Left cardiac atrium (tissue), 4 donors: ENCODE data around the gene RBM8A. TPM values are rescaled to one million over a fixed set of nuclear protein-coding genes. Genes with fewer than 3 reads are reported as not detected.
"Not testable (repeated sequence)": the region's sequence is repeated elsewhere in the genome, so short reads cannot be mapped to it uniquely, and the experiment has no call there.

Experiments
- ATAC-seq, 2 donors: fragments of 200-7000 bp; cut with Tn5 transposase; one replicate each; pipeline ENCODE4 v1.9.1; 2020; ENCODE audit warnings: mild to moderate bottlenecking in 2 of 2, moderate library complexity in 2 of 2
- DNase-seq: peaks from one replicate; pipeline ENCODE4 v3.0.0-alpha.2; 2020
- intact Hi-C, 2 donors: fragments of 100-400 bp; cut with DNase I; formaldehyde crosslinking; loops; one replicate each; pipeline versions ENCODE4 v1.14.1 to v1.15.1; 2022 to 2023
- total RNA-seq, 2 donors: library from RNA; stranded (reverse); fragmentation: NEBNext Ultra II Directional; extraction: Animal tissue kit (Norgen Biotek cat#: 25700); gene quantifications; one replicate each; pipeline ENCODE4 v1.2.1, GENCODE V29; 2021
- donor health status: DM: no; HTN: yes; CAD: no.
- donor health status: DM: no; HTN: yes; CAD: no; lungs with severe emphysema.
- donor health status: DM: yes; HTN: yes; CAD: no.
- donor health status: Dilated cardiomyopathy.

The RBM8A gene
- total RNA-seq, 2 donors from 2014 or later, result 67.0 to 99.2 TPM

DNA sequence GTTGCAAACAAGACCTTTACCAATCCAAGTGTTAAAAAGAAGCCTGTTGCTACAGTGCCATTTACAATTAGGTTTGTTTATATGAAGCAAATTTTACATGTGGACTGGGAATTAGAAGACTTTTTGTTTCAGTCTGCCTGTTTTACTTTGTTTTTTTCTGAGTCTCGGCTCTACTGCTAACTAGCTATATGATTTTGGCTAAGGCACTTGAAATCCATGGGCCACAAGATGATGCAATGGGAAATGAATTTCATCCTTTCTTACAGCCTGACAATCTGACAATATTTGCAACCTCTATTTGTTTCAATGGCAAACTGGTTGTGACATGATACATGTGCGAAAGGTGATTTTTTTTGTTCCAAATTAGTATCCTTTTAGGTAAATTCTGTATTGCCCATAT is 5.0 kb downstream of the RBM8A start:
- no peak for ATAC-seq
- intact Hi-C loops, result no loop called here

DNA sequence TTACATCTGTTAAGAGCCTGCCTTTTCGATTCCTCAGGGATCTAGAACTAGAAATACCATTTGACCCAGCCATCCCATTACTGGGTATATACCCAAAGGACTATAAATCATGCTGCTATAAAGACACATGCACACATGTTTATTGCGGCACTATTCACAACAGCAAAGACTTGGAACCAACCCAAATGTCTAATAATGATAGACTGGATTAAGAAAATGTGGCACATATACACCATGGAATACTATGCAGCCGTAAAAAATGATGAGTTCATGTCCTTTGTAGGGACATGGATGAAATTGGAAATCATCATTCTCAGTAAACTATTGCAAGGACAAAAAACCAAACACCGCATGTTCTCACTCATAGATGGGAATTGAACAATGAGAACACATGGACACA is 7.0 kb downstream of the RBM8A start:
- ATAC-seq, intact Hi-C loops, DNase-seq: not testable (repeated sequence)

More for the DNA sequence above, 5.0 kb downstream of the RBM8A start:
- no peak for DNase-seq

DNA sequence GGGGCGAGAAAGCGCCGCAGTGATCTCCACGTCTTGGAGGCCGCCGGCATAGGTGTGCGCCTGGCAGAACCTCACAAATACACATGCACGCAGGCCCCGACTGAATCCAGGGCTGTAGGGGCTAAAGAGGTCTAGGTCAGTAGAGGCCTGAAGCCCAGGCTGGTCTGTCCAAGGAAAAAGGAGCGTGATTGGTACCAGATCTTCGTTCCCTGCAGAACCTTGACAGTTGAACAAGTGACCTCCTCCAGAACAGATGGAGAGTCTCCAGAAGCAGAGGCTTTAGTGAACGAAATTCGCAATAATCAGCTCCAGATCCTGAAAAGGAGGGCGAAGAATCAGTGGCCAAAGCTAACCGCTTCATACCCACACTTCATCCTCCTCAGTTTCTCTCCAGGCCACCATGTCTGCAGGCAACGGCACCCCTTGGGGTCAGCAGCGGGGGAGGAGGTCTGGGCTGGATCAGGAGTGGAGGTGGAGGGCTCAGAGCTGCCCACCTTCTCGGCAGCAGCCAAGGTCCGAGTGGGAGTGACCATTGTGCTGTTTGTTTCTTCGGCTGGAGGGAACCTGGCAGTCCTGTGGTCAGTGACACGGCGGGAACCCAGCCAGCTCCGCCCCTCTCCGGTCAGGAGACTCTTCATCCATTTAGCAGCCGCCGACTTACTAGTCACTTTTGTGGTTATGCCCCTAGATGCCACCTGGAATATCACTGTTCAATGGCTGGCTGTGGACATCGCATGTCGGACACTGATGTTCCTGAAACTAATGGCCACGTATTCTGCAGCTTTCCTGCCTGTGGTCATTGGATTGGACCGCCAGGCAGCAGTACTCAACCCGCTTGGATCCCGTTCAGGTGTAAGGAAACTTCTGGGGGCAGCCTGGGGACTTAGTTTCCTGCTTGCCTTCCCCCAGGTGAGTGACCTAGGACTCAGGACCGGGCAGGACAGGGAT is 8.0 kb downstream of the RBM8A start:
- DNase-seq, result peak; percentile 69
- peak; percentile 43 to 94 for ATAC-seq
- intact Hi-C loops, result no loop called here

- DNase-seq (peak; percentile 92), ATAC-seq (peak; percentile 95 to 97)
- intact Hi-C loops, result no loop called here
These were observed 8.9 kb downstream of the RBM8A start, which contains the start of gene PEX11B for GRCh38 chr1:145918144-145918991. Gene PEX11B, minus strand, starts transcription at chr1:145918717. Its CDS starts 29 bp downstream, at chr1:145918688.

GRCh38 chr1:145917595-145917994 is 9.7 kb downstream of the RBM8A start:
- ATAC-seq, result no peak
- DNase-seq, result no peak
- intact Hi-C loops, result no loop called here

- no peak for ATAC-seq
- intact Hi-C loops, result no loop called here
- DNase-seq, result no peak
These were observed 10.5 kb downstream of the RBM8A start for GRCh38 chr1:145916745-145917144.

DNA sequence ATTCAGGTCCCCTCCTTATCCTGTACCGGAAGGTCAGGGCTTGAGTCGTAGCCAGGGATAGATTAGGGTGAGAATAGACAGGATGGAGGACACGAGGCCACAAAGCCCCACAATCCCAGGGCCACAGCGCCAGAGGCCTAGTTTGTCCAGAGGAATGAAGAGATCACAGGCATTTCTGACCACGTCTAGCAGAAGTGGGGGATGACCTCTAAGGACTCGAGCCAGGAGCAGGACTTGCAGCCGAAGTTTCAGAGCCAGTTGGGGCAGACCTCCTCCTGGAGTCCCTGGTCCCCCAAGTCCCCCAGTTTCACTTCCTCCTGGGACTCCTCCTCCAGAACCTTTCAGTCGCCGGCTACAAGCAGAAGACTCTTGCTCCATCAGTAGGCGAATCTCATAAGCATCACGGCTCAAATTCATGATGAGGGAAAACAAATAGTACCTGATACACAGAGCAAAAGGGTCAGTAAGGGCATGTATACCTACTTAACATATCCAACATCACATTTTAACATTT is 15.1 kb downstream of the RBM8A start:
- no peak for ATAC-seq

DNA sequence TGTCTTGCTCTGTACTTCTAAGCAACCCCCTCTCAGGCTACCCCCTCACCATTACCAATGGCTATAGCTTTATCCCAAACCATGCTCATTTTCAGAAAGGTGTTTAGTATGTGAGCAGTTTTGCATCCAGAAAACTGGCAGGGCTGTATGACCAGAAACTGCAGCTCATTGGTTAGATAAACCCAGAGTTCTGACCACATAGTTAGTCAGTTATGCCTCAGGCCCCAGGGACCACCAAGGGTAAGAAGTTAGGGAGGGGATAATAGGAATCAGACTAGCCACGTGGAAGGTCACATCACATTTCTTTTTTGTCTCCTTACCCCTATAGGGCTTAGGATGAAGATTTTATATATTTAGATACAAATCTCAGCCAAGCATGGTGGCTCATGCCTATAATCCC is 18.6 kb downstream of the RBM8A start:
- ATAC-seq, result peak in 1 of 2 donors; percentile 18
- DNase-seq, result no peak
- intact Hi-C loops, result no loop called here

More for the DNA sequence above, 15.1 kb downstream of the RBM8A start:
- intact Hi-C loops, result no loop called here
- no peak for DNase-seq

DNA sequence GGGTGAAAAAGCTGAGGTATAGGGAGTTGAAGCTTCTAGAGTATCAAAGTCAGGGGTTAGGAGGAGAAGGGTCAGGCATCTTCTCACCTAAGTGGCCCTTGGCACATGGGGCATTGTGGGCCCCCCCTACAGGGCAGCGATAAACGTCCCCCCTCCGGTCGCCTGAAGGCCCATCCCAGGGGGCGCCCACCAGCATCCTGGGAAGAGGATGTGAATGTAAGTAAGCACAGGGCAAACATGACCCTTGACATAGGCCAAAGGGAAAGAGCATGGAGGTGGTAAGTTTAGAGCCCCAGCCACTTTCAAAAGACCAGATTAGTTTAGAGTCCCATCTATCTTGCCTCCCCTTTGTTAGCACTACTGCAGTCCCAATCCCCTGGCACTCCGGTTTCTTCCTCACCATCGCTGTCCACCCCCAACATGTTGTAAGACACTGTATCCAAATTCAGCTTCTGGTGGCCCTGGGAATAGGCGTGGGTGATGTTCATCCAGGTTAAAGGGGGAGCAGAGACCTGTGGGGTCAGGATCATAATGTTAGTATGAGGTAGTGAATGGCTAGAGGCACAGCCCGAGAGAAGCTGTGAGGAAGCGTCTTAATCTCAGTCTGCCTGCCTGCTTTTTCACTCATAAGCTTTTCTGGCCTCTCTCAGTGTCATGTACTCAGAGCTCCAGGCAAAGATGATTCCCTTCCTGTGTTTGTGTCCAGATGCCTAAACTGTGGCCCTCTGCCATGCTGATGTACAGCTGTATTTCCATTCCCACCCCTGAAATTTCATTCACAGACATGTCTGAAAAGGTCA is 20.1 kb downstream of the RBM8A start:
- ATAC-seq (peak in 1 of 2 donors; percentile 43), DNase-seq (no peak)
- intact Hi-C loops, result no loop called here

GRCh38 chr1:145901312-145902021 is 25.8 kb downstream of the RBM8A start:
- no peak for DNase-seq
- intact Hi-C loops, result no loop called here
- ATAC-seq, result no peak

GRCh38 chr1:145898756-145899155 is 28.5 kb downstream of the RBM8A start:
- no peak for ATAC-seq
- intact Hi-C loops, result no loop called here
- no peak for DNase-seq

DNA sequence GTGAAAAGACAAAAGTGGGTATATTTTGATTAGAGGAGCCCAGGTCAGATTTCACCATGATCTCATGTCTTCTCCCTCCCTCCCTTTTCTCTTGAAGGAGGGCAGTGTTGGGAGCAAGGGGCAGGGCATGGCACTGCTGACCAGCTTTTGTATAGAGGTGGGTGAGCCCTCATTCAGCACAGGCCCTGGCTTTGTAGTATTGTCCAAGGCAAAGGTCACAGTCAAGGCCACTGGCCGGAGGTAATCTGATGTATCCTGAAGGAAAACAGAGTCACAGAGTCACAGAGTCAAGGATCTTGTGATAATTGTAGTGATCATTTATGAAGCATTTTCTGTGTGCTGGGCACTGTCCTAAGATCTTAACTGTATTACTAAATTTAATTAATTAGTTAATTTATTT is 29.3 kb downstream of the RBM8A start:
- intact Hi-C loops, result no loop called here
- DNase-seq (no peak), ATAC-seq (no peak)

DNA sequence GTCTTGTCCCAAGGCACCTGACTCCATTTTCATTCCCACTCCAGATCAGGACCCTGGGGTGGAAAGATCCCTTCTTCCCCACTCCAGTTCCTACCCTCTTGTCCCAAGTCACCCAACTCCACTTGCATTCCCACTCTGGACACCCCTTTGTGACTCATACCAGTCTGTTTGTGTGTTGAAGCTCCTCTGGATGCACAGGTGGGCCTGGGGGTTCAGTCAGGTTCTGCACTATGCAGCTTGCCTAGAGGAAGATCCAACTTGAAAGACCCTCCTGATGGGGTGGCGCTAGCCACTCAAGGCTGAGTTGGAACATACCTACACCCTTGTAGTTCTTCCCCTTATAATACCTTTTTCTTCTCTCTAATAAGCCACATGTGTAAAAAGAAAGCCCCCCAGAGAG is 31.8 kb downstream of the RBM8A start:
- no peak for DNase-seq
- ATAC-seq, result no peak
- intact Hi-C loops, result no loop called here

DNA sequence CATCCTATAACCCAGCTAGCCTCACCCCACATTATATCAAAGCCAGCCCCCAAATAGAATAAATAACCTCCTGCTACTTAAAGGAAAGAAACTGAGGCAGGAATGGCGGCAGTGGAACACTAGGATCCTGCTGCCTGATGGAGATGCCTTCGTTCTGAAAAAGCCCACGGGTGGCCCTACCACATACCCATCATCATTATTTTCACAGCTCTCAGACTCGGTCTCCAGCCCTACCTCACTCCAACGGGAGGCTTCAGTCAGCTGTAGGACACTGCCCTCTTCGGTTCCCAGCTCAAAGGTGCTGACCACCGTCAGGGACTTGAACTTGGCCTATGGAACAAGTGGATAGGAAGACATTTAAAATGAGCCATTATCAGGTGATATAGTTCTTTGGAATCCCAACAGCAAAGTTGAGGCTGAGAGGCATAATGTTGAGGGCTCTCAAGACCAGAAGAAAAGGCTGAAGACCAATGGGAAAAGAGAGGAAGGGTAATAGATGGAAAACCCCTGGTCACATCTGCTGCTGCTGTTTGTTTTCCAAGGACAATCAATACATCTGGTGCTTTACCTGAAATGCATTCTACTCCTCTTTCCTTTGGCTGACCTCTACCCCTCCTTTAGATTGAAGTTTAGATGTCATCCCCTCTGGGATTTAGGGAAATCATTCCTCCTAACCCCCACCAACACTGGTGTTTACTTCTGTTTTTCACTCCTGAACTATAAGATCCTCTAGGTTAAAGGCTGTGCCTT is 33.8 kb downstream of the RBM8A start:
- intact Hi-C loops, result loop anchor here (5.0 kb wide), 2 partner anchors 64 to 119 kb away; partner anchors contain the start of gene LIX1L (in 1 of the 2)
- ATAC-seq, result no peak
- no peak for DNase-seq

- DNase-seq, result no peak
- intact Hi-C loops, result loop anchor here (5.0 kb wide), 2 partner anchors 65 to 120 kb away; partner anchors contain the start of gene LIX1L (in 1 of the 2)
- peak; percentile 10 to 27 for ATAC-seq
These were observed 34.7 kb downstream of the RBM8A start for GRCh38 chr1:145892486-145893087.

GRCh38 chr1:145891587-145892485 is 35.4 kb downstream of the RBM8A start:
- ATAC-seq (peak; percentile 93), DNase-seq (peak; percentile 93)
- intact Hi-C loops, result loop anchor here (5.0 kb wide), 2 partner anchors 65 to 120 kb away; partner anchors contain the start of gene LIX1L (in 1 of the 2)
